Suprapubic skin (tissue), 4 donors: ENCODE results near the gene TINAGL1.

Source experiments
- EP300 ChIP-seq: sonication (generic); formaldehyde crosslinking; IDR thresholded peaks from one replicate; pipeline ENCODE4 v1.6.1; 2017; ENCODE audit warnings: antibody characterized with exemption
- POLR2A ChIP-seq, 2 donors: fragments of 450-650 bp; IDR thresholded peaks; one replicate each; pipeline ENCODE4 v1.6.1; 2017; ENCODE audit warnings: antibody characterized with exemption in 2 of 2, mild to moderate bottlenecking in 2 of 2, moderate library complexity in 2 of 2
- POLR2AphosphoS5 ChIP-seq, 3 donors: sonication (generic); formaldehyde crosslinking; IDR thresholded peaks; one replicate each; pipeline ENCODE4 v1.6.1; 2017; ENCODE audit warnings: antibody characterized with exemption in 3 of 3
- TF ChIP-seq, protein P1 (sequence below), 2 donors: fragments of 200-600 bp in 1 of 2; fragments of 450-650 bp in 1 of 2; sonication (generic) in 1 of 2; IDR thresholded peaks; one replicate each; pipeline ENCODE4 v1.5.1; 2016 to 2019; ENCODE audit warnings: antibody characterized with exemption in 2 of 2, mild to moderate bottlenecking in 1 of 2, moderate library complexity in 1 of 2

GRCh38 chr1:31579374-31579773 lies 3.1 kb downstream of the TINAGL1 start:
- TF ChIP-seq, protein P1, sequence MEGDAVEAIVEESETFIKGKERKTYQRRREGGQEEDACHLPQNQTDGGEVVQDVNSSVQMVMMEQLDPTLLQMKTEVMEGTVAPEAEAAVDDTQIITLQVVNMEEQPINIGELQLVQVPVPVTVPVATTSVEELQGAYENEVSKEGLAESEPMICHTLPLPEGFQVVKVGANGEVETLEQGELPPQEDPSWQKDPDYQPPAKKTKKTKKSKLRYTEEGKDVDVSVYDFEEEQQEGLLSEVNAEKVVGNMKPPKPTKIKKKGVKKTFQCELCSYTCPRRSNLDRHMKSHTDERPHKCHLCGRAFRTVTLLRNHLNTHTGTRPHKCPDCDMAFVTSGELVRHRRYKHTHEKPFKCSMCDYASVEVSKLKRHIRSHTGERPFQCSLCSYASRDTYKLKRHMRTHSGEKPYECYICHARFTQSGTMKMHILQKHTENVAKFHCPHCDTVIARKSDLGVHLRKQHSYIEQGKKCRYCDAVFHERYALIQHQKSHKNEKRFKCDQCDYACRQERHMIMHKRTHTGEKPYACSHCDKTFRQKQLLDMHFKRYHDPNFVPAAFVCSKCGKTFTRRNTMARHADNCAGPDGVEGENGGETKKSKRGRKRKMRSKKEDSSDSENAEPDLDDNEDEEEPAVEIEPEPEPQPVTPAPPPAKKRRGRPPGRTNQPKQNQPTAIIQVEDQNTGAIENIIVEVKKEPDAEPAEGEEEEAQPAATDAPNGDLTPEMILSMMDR (IDR thresholded peaks at IDR 0.05) = no peak
- no peak for TF ChIP-seq POLR2A (IDR thresholded peaks at IDR 0.05)
- no peak for TF ChIP-seq EP300
- no peak for TF ChIP-seq POLR2AphosphoS5 (IDR thresholded peaks at IDR 0.05)
